CD8-positive, alpha-beta memory T cell (primary cell): ENCODE measurements around the gene USP53. TPM values are rescaled to one million over a fixed set of nuclear protein-coding genes. Genes with fewer than 3 reads are reported as not detected.

ENCODE experiments used
- CTCF ChIA-PET: fragments of 350-600 bp; sonication (Branson Sonifier 250); formaldehyde crosslinking; loops from one replicate; lab custom pipeline; 2021; ENCODE audit warnings: antibody characterized with exemption; lab: Charles Lee
- POLR2A ChIA-PET: fragments of 350-600 bp; sonication (Branson Sonifier 250); formaldehyde crosslinking; loops from one replicate; lab custom pipeline; 2021; ENCODE audit warnings: antibody characterized with exemption; lab: Charles Lee
- DNase-seq, 5 donors: peaks; one replicate each; pipeline versions ENCODE4 v3.0.0 to v3.0.0-alpha.2; 2020 to 2022; ENCODE audit warnings: mixed read lengths in 1 of 5
- H3K27ac ChIP-seq: one replicate; pipeline ENCODE4 v1.7.0; 2013; ENCODE audit warnings: low read depth, mild to moderate bottlenecking, low read length, moderate library complexity
- H3K27me3 ChIP-seq: 2 replicates; pipeline ENCODE4 v1.7.0; 2013; ENCODE audit warnings: low read length, mild to moderate bottlenecking; ENCODE audit not compliant: insufficient read depth, poor library complexity, severe bottlenecking
- H3K36me3 ChIP-seq: 2 replicates; pipeline ENCODE4 v1.7.0; 2013; ENCODE audit warnings: mild to moderate bottlenecking, low read length, moderate library complexity; ENCODE audit not compliant: insufficient read depth
- H3K4me1 ChIP-seq: 2 replicates; pipeline ENCODE4 v1.7.0; 2013; ENCODE audit warnings: mild to moderate bottlenecking, low read length, moderate library complexity; ENCODE audit not compliant: insufficient read depth
- H3K4me3 ChIP-seq: 2 replicates; pipeline ENCODE4 v1.7.0; 2013; ENCODE audit warnings: mild to moderate bottlenecking, low read length
- H3K9me3 ChIP-seq: 2 replicates; pipeline ENCODE4 v1.7.0; 2013; ENCODE audit warnings: mild to moderate bottlenecking, low read length
- H3K27ac Mint-ChIP-seq, 8 donors: one replicate each; pipeline ENCODE4 v1.8.0; 2020 to 2021; ENCODE audit warnings: mixed read lengths in 8 of 8, mild to moderate bottlenecking in 6 of 8, inconsistent platforms in 3 of 8, moderate library complexity in 3 of 8
- H3K27me3 Mint-ChIP-seq, 2 donors: one replicate each; pipeline ENCODE4 v1.8.0; 2020 to 2021; ENCODE audit warnings: mixed read lengths in 2 of 2, mild to moderate bottlenecking in 1 of 2, moderate library complexity in 1 of 2
- H3K36me3 Mint-ChIP-seq, 3 donors: one replicate each; pipeline ENCODE4 v1.8.0; 2020 to 2021; ENCODE audit warnings: mixed read lengths in 3 of 3, inconsistent platforms in 1 of 3, mild to moderate bottlenecking in 1 of 3
- H3K4me1 Mint-ChIP-seq, 3 donors: one replicate each; pipeline ENCODE4 v1.8.0; 2020 to 2021; ENCODE audit warnings: mixed read lengths in 3 of 3, inconsistent platforms in 1 of 3, mild to moderate bottlenecking in 1 of 3
- H3K4me3 Mint-ChIP-seq, 7 donors: one replicate each; pipeline ENCODE4 v1.8.0; 2020 to 2021; ENCODE audit warnings: mixed read lengths in 7 of 7, mild to moderate bottlenecking in 6 of 7, moderate library complexity in 4 of 7, inconsistent platforms in 2 of 7
- H3K9me3 Mint-ChIP-seq, 5 donors: one replicate each; pipeline ENCODE4 v1.8.0; 2020 to 2022; ENCODE audit warnings: mixed read lengths in 5 of 5, mild to moderate bottlenecking in 3 of 5, moderate library complexity in 2 of 5, inconsistent platforms in 1 of 5
- polyA plus RNA-seq: library from polyadenylated mRNA; unstranded; fragments of 300-500 nt; fragmentation: Illumina TruSeq; gene quantifications from one replicate; pipeline ENCODE4 v1.2.3, GENCODE V29; 2021
- total RNA-seq, 2 experiments: library from RNA; stranded (reverse); gene quantifications; one replicate each; pipeline ENCODE4 v1.2.3, GENCODE V29; 2021

Gene USP53
- total and polyA plus RNA-seq, 3 experiments from 2014 or later = 9.8 to 11.0 (median 10.5) TPM

GRCh38 chr4:119209586-119209985, 2.9 kb upstream of the USP53 start:
- no peak overlapping the region for H3K4me3 Mint-ChIP-seq
- H3K27ac Mint-ChIP-seq = peak overlapping the region in 1 of 8 donors; percentile 3
- POLR2A ChIA-PET = no interaction called here

GRCh38 chr4:119210775-119211174, 1.7 kb upstream of the USP53 start:
- Histone ChIP-seq H3K4me1 (peaks cover 23% of the 10 kb centered on the region), H3K36me3 (no peaks in the 10 kb centered on the region), H3K27ac (no peak overlapping the region), H3K9me3 (no peaks in the 10 kb centered on the region), H3K27me3 (no peaks in the 10 kb centered on the region), H3K4me3 (no peak overlapping the region)
- POLR2A ChIA-PET = no interaction called here
- DNase-seq = no peak
- Mint-ChIP-seq H3K27me3 (no peaks in the 10 kb centered on the region), H3K4me3 (peak overlapping the region; percentile 95 to 100 (median 98)), H3K36me3 (peaks cover 0 to 17% (median 0%) of the 10 kb centered on the region in 3 donors), H3K9me3 (no peaks in the 10 kb centered on the region), H3K27ac (peak overlapping the region in 3 of 8 donors; percentile 11 to 86 (median 38)), H3K4me1 (peaks cover 32 to 51% (median 45%) of the 10 kb centered on the region in 3 donors)
- CTCF ChIA-PET = no interaction called here

More at GRCh38 chr4:119209586-119209985, 2.9 kb upstream of the USP53 start:
- Mint-ChIP-seq H3K4me1 (peaks cover 28 to 47% (median 40%) of the 10 kb centered on the region in 3 donors), H3K9me3 (no peaks in the 10 kb centered on the region), H3K27me3 (no peaks in the 10 kb centered on the region), H3K36me3 (peaks cover 0 to 16% (median 0%) of the 10 kb centered on the region in 3 donors)
- Histone ChIP-seq H3K9me3 (no peaks in the 10 kb centered on the region), H3K27me3 (no peaks in the 10 kb centered on the region), H3K36me3 (no peaks in the 10 kb centered on the region), H3K4me1 (peaks cover 19% of the 10 kb centered on the region), H3K4me3 (no peak overlapping the region), H3K27ac (no peak overlapping the region)
- CTCF ChIA-PET = interaction anchor here (0.8 kb wide), 1 partner anchor 169 kb away, joined by 3 read pairs; no protein-coding TSS in a partner anchor
- no peak for DNase-seq

- Mint-ChIP-seq H3K27ac (peak overlapping the region; percentile 94 to 99 (median 96)), H3K9me3 (no peaks in the 10 kb centered on the region), H3K4me3 (peak overlapping the region; percentile 95 to 100 (median 98)), H3K4me1 (peaks cover 33 to 45% (median 43%) of the 10 kb centered on the region in 3 donors), H3K36me3 (peaks cover 0 to 19% (median 0%) of the 10 kb centered on the region in 3 donors), H3K27me3 (no peaks in the 10 kb centered on the region)
- CTCF ChIA-PET = interaction anchor here (1.2 to 3.1 kb wide), 4 partner anchors 86 to 417 kb away, joined by 3 to 11 read pairs (median 6); partner anchors contain the start of gene PDE5A
- Histone ChIP-seq H3K36me3 (no peaks in the 10 kb centered on the region), H3K4me1 (peaks cover 23% of the 10 kb centered on the region), H3K27me3 (no peaks in the 10 kb centered on the region), H3K27ac (peak overlapping the region; percentile 69), H3K9me3 (no peaks in the 10 kb centered on the region), H3K4me3 (peak overlapping the region; percentile 98)
- POLR2A ChIA-PET = interaction anchor here (0.7 to 2.6 kb wide), 5 partner anchors 7 to 243 kb away, joined by 3 to 24 read pairs (median 6); a partner anchor contains a TSS
- DNase-seq = no peak
Measured at GRCh38 chr4:119211867-119212233, 663 bp upstream of the USP53 start.

- no peaks in the 10 kb centered on the region for H3K36me3 ChIP-seq
- Mint-ChIP-seq H3K4me3 (peak overlapping the region; percentile 95 to 100 (median 98)), H3K27ac (peak overlapping the region; percentile 94 to 99 (median 96)), H3K27me3 (no peaks in the 10 kb centered on the region), H3K4me1 (peaks cover 43 to 57% (median 44%) of the 10 kb centered on the region in 3 donors), H3K9me3 (no peaks in the 10 kb centered on the region), H3K36me3 (peaks cover 6 to 31% (median 10%) of the 10 kb centered on the region in 3 donors)
- no peaks in the 10 kb centered on the region for H3K9me3 ChIP-seq
- ChIA-PET CTCF (interaction anchor here (0.8 to 3.1 kb wide), 6 partner anchors 57 to 416 kb away, joined by 3 to 11 read pairs (median 4); partner anchors contain the start of gene PDE5A), POLR2A (interaction anchor here (0.8 to 2.6 kb wide), 8 partner anchors 19 to 856 kb away, joined by 3 to 24 read pairs (median 4); a partner anchor contains a TSS)
- peaks cover 23% of the 10 kb centered on the region for H3K4me1 ChIP-seq
- H3K4me3 ChIP-seq = peak overlapping the region; percentile 98
- peak overlapping the region; percentile 69 for H3K27ac ChIP-seq
- H3K27me3 ChIP-seq = no peaks in the 10 kb centered on the region
- peak in 4 of 5 donors; percentile 42 to 71 (median 48) for DNase-seq
Measured at GRCh38 chr4:119212964-119213606, 572 bp downstream of the USP53 start.

GRCh38 chr4:119218093-119218492, 5.6 kb downstream of the USP53 start:
- H3K4me3 ChIP-seq = no peak overlapping the region
- H3K9me3 Mint-ChIP-seq = no peaks in the 10 kb centered on the region
- CTCF ChIA-PET = no interaction called here
- H3K9me3 ChIP-seq = no peaks in the 10 kb centered on the region
- no peaks in the 10 kb centered on the region for H3K27me3 ChIP-seq
- peaks cover 14% of the 10 kb centered on the region for H3K4me1 ChIP-seq
- H3K27me3 Mint-ChIP-seq = peaks cover 0 to 3% of the 10 kb centered on the region in 2 donors
- POLR2A ChIA-PET = no interaction called here
- H3K4me1 Mint-ChIP-seq = peaks cover 31 to 43% (median 37%) of the 10 kb centered on the region in 3 donors
- no peak overlapping the region for H3K4me3 Mint-ChIP-seq
- H3K36me3 Mint-ChIP-seq = peaks cover 21 to 47% (median 29%) of the 10 kb centered on the region in 3 donors
- H3K27ac Mint-ChIP-seq = no peak overlapping the region
- no peak overlapping the region for H3K27ac ChIP-seq
- H3K36me3 ChIP-seq = peaks cover 8% of the 10 kb centered on the region
- no peak for DNase-seq

- H3K36me3 Mint-ChIP-seq = peaks cover 34 to 58% (median 39%) of the 10 kb centered on the region in 3 donors
- H3K27ac Mint-ChIP-seq = peak overlapping the region in 1 of 8 donors; percentile 36
- no peaks in the 10 kb centered on the region for H3K9me3 Mint-ChIP-seq
- H3K27me3 Mint-ChIP-seq = peaks cover 0 to 3% of the 10 kb centered on the region in 2 donors
- Histone ChIP-seq H3K4me3 (no peak overlapping the region), H3K27ac (no peak overlapping the region), H3K9me3 (no peaks in the 10 kb centered on the region), H3K27me3 (no peaks in the 10 kb centered on the region), H3K4me1 (no peaks in the 10 kb centered on the region), H3K36me3 (peaks cover 8% of the 10 kb centered on the region)
- POLR2A ChIA-PET = interaction anchor here (0.7 kb wide), 1 partner anchor 82 kb away, joined by 3 read pairs; no protein-coding TSS in a partner anchor
- no peak for DNase-seq
- H3K4me1 Mint-ChIP-seq = peaks cover 17 to 32% (median 22%) of the 10 kb centered on the region in 3 donors
- CTCF ChIA-PET = no interaction called here
- no peak overlapping the region for H3K4me3 Mint-ChIP-seq
Measured at GRCh38 chr4:119221412-119221811, 8.9 kb downstream of the USP53 start.

GRCh38 chr4:119227690-119228089, 15.2 kb downstream of the USP53 start:
- CTCF ChIA-PET = no interaction called here
- DNase-seq = no peak
- Mint-ChIP-seq H3K27ac (no peak overlapping the region), H3K9me3 (no peaks in the 10 kb centered on the region), H3K4me3 (no peak overlapping the region), H3K36me3 (peaks cover 12 to 37% (median 24%) of the 10 kb centered on the region in 3 donors), H3K27me3 (no peaks in the 10 kb centered on the region), H3K4me1 (peaks cover 24 to 49% (median 35%) of the 10 kb centered on the region in 3 donors)
- no peak overlapping the region for H3K27ac ChIP-seq
- no peaks in the 10 kb centered on the region for H3K4me1 ChIP-seq
- no peaks in the 10 kb centered on the region for H3K36me3 ChIP-seq
- POLR2A ChIA-PET = no interaction called here
- H3K4me3 ChIP-seq = no peak overlapping the region
- no peaks in the 10 kb centered on the region for H3K27me3 ChIP-seq
- no peaks in the 10 kb centered on the region for H3K9me3 ChIP-seq

- H3K27ac Mint-ChIP-seq = no peak overlapping the region
- Histone ChIP-seq H3K27ac (no peak overlapping the region), H3K4me1 (peaks cover 4% of the 10 kb centered on the region), H3K36me3 (no peaks in the 10 kb centered on the region), H3K9me3 (no peaks in the 10 kb centered on the region), H3K27me3 (no peaks in the 10 kb centered on the region), H3K4me3 (no peak overlapping the region)
- H3K9me3 Mint-ChIP-seq = no peaks in the 10 kb centered on the region
- H3K4me3 Mint-ChIP-seq = no peak overlapping the region
- CTCF ChIA-PET = no interaction called here
- no peaks in the 10 kb centered on the region for H3K27me3 Mint-ChIP-seq
- H3K4me1 Mint-ChIP-seq = peaks cover 27 to 55% (median 42%) of the 10 kb centered on the region in 3 donors
- DNase-seq = no peak
- POLR2A ChIA-PET = no interaction called here
- H3K36me3 Mint-ChIP-seq = peaks cover 11 to 32% (median 19%) of the 10 kb centered on the region in 3 donors
Measured at GRCh38 chr4:119228406-119228805, 15.9 kb downstream of the USP53 start.
